OCI-LY7 (cell line): ENCODE measurements around the gene KANK2.

Source experiments
- EZH2phosphoT487 ChIP-seq: fragments of 200-600 bp; sonication (generic); IDR thresholded peaks from 2 replicates; pipeline ENCODE4 v1.6.1; 2018; ENCODE audit warnings: low read depth, borderline replicate concordance, mild to moderate bottlenecking, mixed run types, antibody characterized with exemption, low read length, moderate library complexity, mixed read lengths
- TF ChIP-seq, protein P1 (sequence below): fragments of 200-600 bp; sonication (generic); conservative IDR thresholded peaks from 2 replicates; pipeline ENCODE4 v1.5.1; 2014; ENCODE audit warnings: mild to moderate bottlenecking, antibody characterized with exemption, low read length, moderate library complexity, mixed read lengths

- TF ChIP-seq, protein P1, sequence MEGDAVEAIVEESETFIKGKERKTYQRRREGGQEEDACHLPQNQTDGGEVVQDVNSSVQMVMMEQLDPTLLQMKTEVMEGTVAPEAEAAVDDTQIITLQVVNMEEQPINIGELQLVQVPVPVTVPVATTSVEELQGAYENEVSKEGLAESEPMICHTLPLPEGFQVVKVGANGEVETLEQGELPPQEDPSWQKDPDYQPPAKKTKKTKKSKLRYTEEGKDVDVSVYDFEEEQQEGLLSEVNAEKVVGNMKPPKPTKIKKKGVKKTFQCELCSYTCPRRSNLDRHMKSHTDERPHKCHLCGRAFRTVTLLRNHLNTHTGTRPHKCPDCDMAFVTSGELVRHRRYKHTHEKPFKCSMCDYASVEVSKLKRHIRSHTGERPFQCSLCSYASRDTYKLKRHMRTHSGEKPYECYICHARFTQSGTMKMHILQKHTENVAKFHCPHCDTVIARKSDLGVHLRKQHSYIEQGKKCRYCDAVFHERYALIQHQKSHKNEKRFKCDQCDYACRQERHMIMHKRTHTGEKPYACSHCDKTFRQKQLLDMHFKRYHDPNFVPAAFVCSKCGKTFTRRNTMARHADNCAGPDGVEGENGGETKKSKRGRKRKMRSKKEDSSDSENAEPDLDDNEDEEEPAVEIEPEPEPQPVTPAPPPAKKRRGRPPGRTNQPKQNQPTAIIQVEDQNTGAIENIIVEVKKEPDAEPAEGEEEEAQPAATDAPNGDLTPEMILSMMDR: no peak
- no peak for TF ChIP-seq EZH2phosphoT487
Measured at GRCh38 chr19:11152318-11153062, 44.9 kb downstream of the KANK2 start.
